HG03565 (cell line): ENCODE measurements around the gene GNG12.

Experiments
- ATAC-seq: cut with Tn5 transposase; IDR thresholded peaks from one replicate; pipeline ENCODE4 v1.9.1; 2021; ENCODE audit warnings: mild to moderate bottlenecking, moderate library complexity; ENCODE audit not compliant: unreplicated experiment

Gene GNG12

GRCh38 chr1:67713057-67713846 lies 120.0 kb downstream of the GNG12 start:
- no peak for ATAC-seq

GRCh38 chr1:67711855-67712212 lies 121.4 kb downstream of the GNG12 start:
- ATAC-seq, result no peak

- ATAC-seq, result no peak
Observed at GRCh38 chr1:67711158-67711854, 122.0 kb downstream of the GNG12 start.

GRCh38 chr1:67710417-67710816 lies 122.8 kb downstream of the GNG12 start:
- no peak for ATAC-seq

GRCh38 chr1:67708606-67709005 lies 124.7 kb downstream of the GNG12 start:
- no peak for ATAC-seq

- ATAC-seq, result no peak
Observed at GRCh38 chr1:67705735-67706453, 127.4 kb downstream of the GNG12 start.

- no peak for ATAC-seq
Observed at GRCh38 chr1:67704351-67704750, 128.9 kb downstream of the GNG12 start.

- no peak for ATAC-seq
Observed at GRCh38 chr1:67701876-67702275, 131.4 kb downstream of the GNG12 start.

- ATAC-seq, result no peak
Observed at GRCh38 chr1:67700692-67701410, 132.4 kb downstream of the GNG12 start.

- ATAC-seq, result no peak
Observed at GRCh38 chr1:67700220-67700619, 133.0 kb downstream of the GNG12 start.

- no peak for ATAC-seq
Observed at GRCh38 chr1:67696708-67697107, 136.6 kb downstream of the GNG12 start.

- no peak for ATAC-seq
Observed at GRCh38 chr1:67695963-67696362, 137.3 kb downstream of the GNG12 start.

GRCh38 chr1:67691712-67692111 lies 141.6 kb downstream of the GNG12 start:
- no peak for ATAC-seq

- ATAC-seq, result no peak
Observed at GRCh38 chr1:67690411-67690810, 142.9 kb downstream of the GNG12 start.

GRCh38 chr1:67690018-67690363 lies 143.3 kb downstream of the GNG12 start:
- ATAC-seq, result no peak

GRCh38 chr1:67689267-67690017 lies 143.8 kb downstream of the GNG12 start:
- ATAC-seq, result no peak

GRCh38 chr1:67688526-67689219 lies 144.6 kb downstream of the GNG12 start:
- no peak for ATAC-seq

- no peak for ATAC-seq
Observed at GRCh38 chr1:67687649-67688048, 145.6 kb downstream of the GNG12 start.

- no peak for ATAC-seq
Observed at GRCh38 chr1:67687198-67687545, 146.1 kb downstream of the GNG12 start.
